ENCODE measurements around the gene NCKAP5L. TPM values are rescaled to one million over a fixed set of nuclear protein-coding genes. Genes with fewer than 3 reads are reported as not detected.

Gene NCKAP5L
- polyA plus RNA-seq, 1 donor (not counting 4 experiments of a cell fraction or from before 2014, with no cell fraction given): 3.9 TPM

DNA sequence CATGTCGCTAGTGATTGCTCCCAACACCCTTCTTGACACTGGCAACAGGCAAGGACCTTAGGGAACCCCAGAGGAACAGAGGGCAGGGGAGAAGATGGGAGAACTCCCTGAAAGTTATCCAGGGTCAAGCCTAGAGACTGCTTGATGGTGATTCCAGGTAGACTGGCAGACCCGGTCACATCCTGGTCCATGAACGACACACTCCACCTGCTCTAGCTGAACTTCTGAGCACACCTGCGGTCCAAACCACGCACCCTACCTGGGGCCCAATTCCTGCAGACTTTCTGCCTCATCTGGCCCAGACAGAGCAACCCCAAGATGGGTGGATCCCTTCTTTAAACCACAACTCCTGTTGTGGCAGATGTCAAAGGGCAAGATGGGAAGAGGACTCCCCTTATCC, 34.2 kb downstream of the NCKAP5L start:
- dilution Hi-C loops (cut with MboI; ENCODE audit: extremely low pct_ligation_motif_present, low sequenced_read_pairs): no loop called here
- H3K9me1 ChIP-seq (ENCODE audit: control insufficient read depth, extremely low read depth, insufficient read depth, low read length): no peaks in the 10 kb centered on the region
- TF ChIP-seq EZH2 (IDR thresholded peaks at IDR 0.05; ENCODE audit: low read length): no peak
- TF ChIP-seq, protein P1, sequence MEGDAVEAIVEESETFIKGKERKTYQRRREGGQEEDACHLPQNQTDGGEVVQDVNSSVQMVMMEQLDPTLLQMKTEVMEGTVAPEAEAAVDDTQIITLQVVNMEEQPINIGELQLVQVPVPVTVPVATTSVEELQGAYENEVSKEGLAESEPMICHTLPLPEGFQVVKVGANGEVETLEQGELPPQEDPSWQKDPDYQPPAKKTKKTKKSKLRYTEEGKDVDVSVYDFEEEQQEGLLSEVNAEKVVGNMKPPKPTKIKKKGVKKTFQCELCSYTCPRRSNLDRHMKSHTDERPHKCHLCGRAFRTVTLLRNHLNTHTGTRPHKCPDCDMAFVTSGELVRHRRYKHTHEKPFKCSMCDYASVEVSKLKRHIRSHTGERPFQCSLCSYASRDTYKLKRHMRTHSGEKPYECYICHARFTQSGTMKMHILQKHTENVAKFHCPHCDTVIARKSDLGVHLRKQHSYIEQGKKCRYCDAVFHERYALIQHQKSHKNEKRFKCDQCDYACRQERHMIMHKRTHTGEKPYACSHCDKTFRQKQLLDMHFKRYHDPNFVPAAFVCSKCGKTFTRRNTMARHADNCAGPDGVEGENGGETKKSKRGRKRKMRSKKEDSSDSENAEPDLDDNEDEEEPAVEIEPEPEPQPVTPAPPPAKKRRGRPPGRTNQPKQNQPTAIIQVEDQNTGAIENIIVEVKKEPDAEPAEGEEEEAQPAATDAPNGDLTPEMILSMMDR (optimal IDR thresholded peaks at IDR 0.05 in 1 of 3, IDR thresholded peaks at IDR 0.05 in 1 of 3, conservative IDR thresholded peaks at IDR 0.05 in 1 of 3; ENCODE audit: extremely low read depth in 1 of 3, insufficient read depth in 2 of 3, low read length in 3 of 3): no peak

DNA sequence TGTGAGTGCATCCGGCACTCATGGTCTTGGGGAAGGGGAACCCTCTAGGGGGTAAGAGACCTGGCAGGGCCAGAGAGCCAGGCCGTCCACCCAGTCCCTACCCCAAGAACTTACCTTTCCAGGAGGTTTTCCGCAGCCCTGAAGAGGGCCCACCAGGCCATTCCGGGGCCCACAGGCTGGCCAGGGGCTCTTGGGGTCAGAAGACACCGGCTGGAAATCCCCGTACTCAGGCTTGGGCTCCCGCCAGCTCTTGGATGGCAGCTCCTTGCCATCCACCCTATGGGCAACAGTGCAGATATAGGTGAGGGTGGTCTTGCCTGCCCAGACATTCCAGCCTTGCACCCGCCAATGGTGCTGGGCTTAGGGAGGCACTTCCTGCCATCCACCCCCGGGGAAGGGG, 34.6 kb downstream of the NCKAP5L start:
- Histone ChIP-seq H3K4me3 (ENCODE audit: control insufficient read depth in 2 of 3, extremely low read depth in 1 of 3, insufficient read depth in 2 of 3, low read depth in 1 of 3, low read length in 3 of 3) (no peak overlapping the region), H3K79me2 (ENCODE audit: control insufficient read depth, insufficient read depth, low read length) (no peaks in the 10 kb centered on the region), H3K9ac (ENCODE audit: control insufficient read depth, extremely low read depth, insufficient read depth, low read length) (no peak overlapping the region), H3K27ac (ENCODE audit: control insufficient read depth, insufficient read depth, low read length) (no peak overlapping the region), H3K9me3 (ENCODE audit: control insufficient read depth, low read depth, low read length) (no peaks in the 10 kb centered on the region), H3K9me1 (ENCODE audit: control insufficient read depth, extremely low read depth, insufficient read depth, low read length) (no peaks in the 10 kb centered on the region), H3K36me3 (ENCODE audit: control insufficient read depth in 2 of 2, extremely low read depth in 1 of 2, insufficient read depth in 2 of 2, low read length in 2 of 2) (peaks cover 10 to 38% of the 10 kb centered on the region in 2 experiments), H4K20me1 (ENCODE audit: control insufficient read depth, extremely low read depth, insufficient read depth, low read length) (no peaks in the 10 kb centered on the region), H2AFZ (ENCODE audit: control insufficient read depth, low read length) (no peak overlapping the region), H3K4me2 (ENCODE audit: control insufficient read depth, extremely low read depth, insufficient read depth, low read depth, low read length) (no peak overlapping the region), H3K27me3 (ENCODE audit: control insufficient read depth, extremely low read depth, insufficient read depth, low read length) (no peaks in the 10 kb centered on the region), H3K4me1 (ENCODE audit: control insufficient read depth, extremely low read depth, insufficient read depth, low read length) (no peaks in the 10 kb centered on the region)
- dilution Hi-C loops (cut with MboI; ENCODE audit: extremely low pct_ligation_motif_present, low sequenced_read_pairs): no loop called here
- FAIRE-seq (no peak), DNase-seq (ENCODE audit: low read depth, low spot score) (no peak)
- no peak for TF ChIP-seq EZH2 (IDR thresholded peaks at IDR 0.05; ENCODE audit: low read length)
- TF ChIP-seq, protein P1 (optimal IDR thresholded peaks at IDR 0.05 in 1 of 3, IDR thresholded peaks at IDR 0.05 in 1 of 3, conservative IDR thresholded peaks at IDR 0.05 in 1 of 3; ENCODE audit: extremely low read depth in 1 of 3, insufficient read depth in 2 of 3, low read length in 3 of 3): no peak

More for the DNA sequence above, 34.2 kb downstream of the NCKAP5L start:
- Histone ChIP-seq H4K20me1 (ENCODE audit: control insufficient read depth, extremely low read depth, insufficient read depth, low read length) (no peaks in the 10 kb centered on the region), H3K9ac (ENCODE audit: control insufficient read depth, extremely low read depth, insufficient read depth, low read length) (no peak overlapping the region), H3K36me3 (ENCODE audit: control insufficient read depth in 2 of 2, extremely low read depth in 1 of 2, insufficient read depth in 2 of 2, low read length in 2 of 2) (peaks cover 10 to 42% of the 10 kb centered on the region in 2 experiments), H3K4me1 (ENCODE audit: control insufficient read depth, extremely low read depth, insufficient read depth, low read length) (no peaks in the 10 kb centered on the region), H3K27ac (ENCODE audit: control insufficient read depth, insufficient read depth, low read length) (no peak overlapping the region), H3K79me2 (ENCODE audit: control insufficient read depth, insufficient read depth, low read length) (no peaks in the 10 kb centered on the region), H3K27me3 (ENCODE audit: control insufficient read depth, extremely low read depth, insufficient read depth, low read length) (no peaks in the 10 kb centered on the region), H3K9me3 (ENCODE audit: control insufficient read depth, low read depth, low read length) (no peaks in the 10 kb centered on the region), H2AFZ (ENCODE audit: control insufficient read depth, low read length) (no peak overlapping the region), H3K4me3 (ENCODE audit: control insufficient read depth in 2 of 3, extremely low read depth in 1 of 3, insufficient read depth in 2 of 3, low read depth in 1 of 3, low read length in 3 of 3) (no peak overlapping the region), H3K4me2 (ENCODE audit: control insufficient read depth, extremely low read depth, insufficient read depth, low read depth, low read length) (no peak overlapping the region)
- no peak for FAIRE-seq
- DNase-seq (ENCODE audit: low read depth, low spot score): no peak
